Measurements from ENCODE around the gene RAB27A. TPM values are rescaled to one million over a fixed set of nuclear protein-coding genes. Genes with fewer than 3 reads are reported as not detected.

RAB27A gene
- total and polyA plus RNA-seq, 9 of the 15 experiments (the other 6 are each of a cell fraction or from before 2014, with no cell fraction given): 31.5 to 171 (median 80.4) TPM

DNA sequence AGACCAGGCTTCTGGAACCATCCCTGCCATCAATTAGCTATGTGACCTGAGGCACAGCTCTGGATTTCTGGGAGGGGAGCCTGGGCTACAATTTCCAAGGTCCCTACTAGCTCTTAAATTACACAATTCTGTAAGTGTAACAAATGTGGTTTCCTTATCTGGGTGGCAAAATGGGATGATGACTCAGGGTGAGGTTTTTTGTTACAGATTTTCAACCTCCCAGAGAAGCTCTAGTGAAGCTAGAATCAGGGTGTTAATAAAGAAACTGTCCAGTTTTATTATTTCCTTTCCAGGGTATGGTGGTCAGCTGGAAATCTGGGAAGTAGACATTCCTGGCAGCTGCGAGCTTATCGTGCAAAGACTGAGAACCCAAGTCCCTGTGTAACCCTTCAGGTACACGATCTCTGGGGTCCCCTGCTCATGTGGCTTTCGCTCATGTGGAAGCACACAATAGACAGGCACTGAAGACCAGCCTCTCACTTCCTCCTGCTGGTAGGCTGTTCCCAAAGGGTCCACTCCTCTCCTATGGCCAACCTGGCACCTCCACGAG is 7.3 kb downstream of the RAB27A start (continued):
- 0 out of 2 replicates have a peak, but pooled peaks have one; percentile 28 for TF ChIP-seq SMAD4 (CRISPR knock-in tag; conservative IDR thresholded peaks at IDR 0.05)
- TF ChIP-seq GATA2 (CRISPR knock-in tag; IDR thresholded peaks at IDR 0.05): peak; percentile 31; the same call in 1 of the 2 replicates
- peak; percentile 69; the same call in 1 of the 2 replicates for TF ChIP-seq ESRRA (IDR thresholded peaks at IDR 0.05; ENCODE audit: borderline replicate concordance, low read depth)
- TF ChIP-seq, protein P1, sequence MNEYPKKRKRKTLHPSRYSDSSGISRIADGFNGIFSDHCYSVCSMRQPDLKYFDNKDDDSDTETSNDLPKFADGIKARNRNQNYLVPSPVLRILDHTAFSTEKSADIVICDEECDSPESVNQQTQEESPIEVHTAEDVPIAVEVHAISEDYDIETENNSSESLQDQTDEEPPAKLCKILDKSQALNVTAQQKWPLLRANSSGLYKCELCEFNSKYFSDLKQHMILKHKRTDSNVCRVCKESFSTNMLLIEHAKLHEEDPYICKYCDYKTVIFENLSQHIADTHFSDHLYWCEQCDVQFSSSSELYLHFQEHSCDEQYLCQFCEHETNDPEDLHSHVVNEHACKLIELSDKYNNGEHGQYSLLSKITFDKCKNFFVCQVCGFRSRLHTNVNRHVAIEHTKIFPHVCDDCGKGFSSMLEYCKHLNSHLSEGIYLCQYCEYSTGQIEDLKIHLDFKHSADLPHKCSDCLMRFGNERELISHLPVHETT (CRISPR knock-in tag; conservative IDR thresholded peaks at IDR 0.05 in 1 of 2, IDR thresholded peaks at IDR 0.05 in 1 of 2): peak in 1 of 2 experiments; percentile 36; a peak in 1 of 4 replicates
- TF ChIP-seq, protein P2, sequence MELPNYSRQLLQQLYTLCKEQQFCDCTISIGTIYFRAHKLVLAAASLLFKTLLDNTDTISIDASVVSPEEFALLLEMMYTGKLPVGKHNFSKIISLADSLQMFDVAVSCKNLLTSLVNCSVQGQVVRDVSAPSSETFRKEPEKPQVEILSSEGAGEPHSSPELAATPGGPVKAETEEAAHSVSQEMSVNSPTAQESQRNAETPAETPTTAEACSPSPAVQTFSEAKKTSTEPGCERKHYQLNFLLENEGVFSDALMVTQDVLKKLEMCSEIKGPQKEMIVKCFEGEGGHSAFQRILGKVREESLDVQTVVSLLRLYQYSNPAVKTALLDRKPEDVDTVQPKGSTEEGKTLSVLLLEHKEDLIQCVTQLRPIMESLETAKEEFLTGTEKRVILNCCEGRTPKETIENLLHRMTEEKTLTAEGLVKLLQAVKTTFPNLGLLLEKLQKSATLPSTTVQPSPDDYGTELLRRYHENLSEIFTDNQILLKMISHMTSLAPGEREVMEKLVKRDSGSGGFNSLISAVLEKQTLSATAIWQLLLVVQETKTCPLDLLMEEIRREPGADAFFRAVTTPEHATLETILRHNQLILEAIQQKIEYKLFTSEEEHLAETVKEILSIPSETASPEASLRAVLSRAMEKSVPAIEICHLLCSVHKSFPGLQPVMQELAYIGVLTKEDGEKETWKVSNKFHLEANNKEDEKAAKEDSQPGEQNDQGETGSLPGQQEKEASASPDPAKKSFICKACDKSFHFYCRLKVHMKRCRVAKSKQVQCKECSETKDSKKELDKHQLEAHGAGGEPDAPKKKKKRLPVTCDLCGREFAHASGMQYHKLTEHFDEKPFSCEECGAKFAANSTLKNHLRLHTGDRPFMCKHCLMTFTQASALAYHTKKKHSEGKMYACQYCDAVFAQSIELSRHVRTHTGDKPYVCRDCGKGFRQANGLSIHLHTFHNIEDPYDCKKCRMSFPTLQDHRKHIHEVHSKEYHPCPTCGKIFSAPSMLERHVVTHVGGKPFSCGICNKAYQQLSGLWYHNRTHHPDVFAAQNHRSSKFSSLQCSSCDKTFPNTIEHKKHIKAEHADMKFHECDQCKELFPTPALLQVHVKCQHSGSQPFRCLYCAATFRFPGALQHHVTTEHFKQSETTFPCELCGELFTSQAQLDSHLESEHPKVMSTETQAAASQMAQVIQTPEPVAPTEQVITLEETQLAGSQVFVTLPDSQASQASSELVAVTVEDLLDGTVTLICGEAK (IDR thresholded peaks at IDR 0.05): peak; percentile 81
- TF ChIP-seq, protein P2 (CRISPR knock-in tag; IDR thresholded peaks at IDR 0.05): no peak
- TF ChIP-seq RBM15 (IDR thresholded peaks at IDR 0.05; ENCODE audit: insufficient read depth, low read length): no peak
- TF ChIP-seq EP400 (IDR thresholded peaks at IDR 0.05): peak; percentile 20; the same call in 1 of the 2 replicates
- TF ChIP-seq ZC3H11A (IDR thresholded peaks at IDR 0.05; ENCODE audit: low read depth, low read length): 0 out of 2 replicates have a peak, but pooled peaks have one; percentile 13
- peak; percentile 36; the same call in 1 of the 2 replicates for TF ChIP-seq RNF2 (IDR thresholded peaks at IDR 0.05)
- TF ChIP-seq TAL1 (IDR thresholded peaks at IDR 0.05): peak; percentile 42; the same call in 1 of the 2 replicates
- peak; percentile 2; the same call in 1 of the 2 replicates for TF ChIP-seq MBD2 (IDR thresholded peaks at IDR 0.05; ENCODE audit: borderline replicate concordance, low read depth)
- TF ChIP-seq, protein P3, sequence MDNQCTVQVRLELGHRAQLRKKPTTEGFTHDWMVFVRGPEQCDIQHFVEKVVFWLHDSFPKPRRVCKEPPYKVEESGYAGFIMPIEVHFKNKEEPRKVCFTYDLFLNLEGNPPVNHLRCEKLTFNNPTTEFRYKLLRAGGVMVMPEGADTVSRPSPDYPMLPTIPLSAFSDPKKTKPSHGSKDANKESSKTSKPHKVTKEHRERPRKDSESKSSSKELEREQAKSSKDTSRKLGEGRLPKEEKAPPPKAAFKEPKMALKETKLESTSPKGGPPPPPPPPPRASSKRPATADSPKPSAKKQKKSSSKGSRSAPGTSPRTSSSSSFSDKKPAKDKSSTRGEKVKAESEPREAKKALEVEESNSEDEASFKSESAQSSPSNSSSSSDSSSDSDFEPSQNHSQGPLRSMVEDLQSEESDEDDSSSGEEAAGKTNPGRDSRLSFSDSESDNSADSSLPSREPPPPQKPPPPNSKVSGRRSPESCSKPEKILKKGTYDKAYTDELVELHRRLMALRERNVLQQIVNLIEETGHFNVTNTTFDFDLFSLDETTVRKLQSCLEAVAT (IDR thresholded peaks at IDR 0.05): peak in 1 of 2 experiments; percentile 75; a peak in 2 of 4 replicates
- TF ChIP-seq ATF7 (IDR thresholded peaks at IDR 0.05): 0 out of 2 replicates have a peak, but pooled peaks have one; percentile 35
- peak; percentile 79 for TF ChIP-seq TEAD4 (IDR thresholded peaks at IDR 0.05; ENCODE audit: low read length)
- TF ChIP-seq TEAD4 (CRISPR knock-in tag; IDR thresholded peaks at IDR 0.05; ENCODE audit: borderline replicate concordance): no peak
- peak; percentile 82 for TF ChIP-seq MEF2A (IDR thresholded peaks at IDR 0.05; ENCODE audit: control insufficient read depth, low read depth, low read length)
